Heart right ventricle (tissue), 16 donors: Measurements from ENCODE around the gene PLEKHG5. TPM values are rescaled to one million over a fixed set of nuclear protein-coding genes. Genes with fewer than 3 reads are reported as not detected.

Source experiments
- ATAC-seq, 8 donors: fragments of 200-7000 bp; cut with Tn5 transposase; one replicate each; pipeline ENCODE4 v1.9.1; 2020; ENCODE audit warnings: mild to moderate bottlenecking in 8 of 8, moderate library complexity in 8 of 8, moderate number of reproducible peaks in 1 of 8
- DNase-seq, 2 donors: peaks; one replicate each; pipeline ENCODE4 v3.0.0-alpha.2; 2020
- H3K27ac ChIP-seq, 10 donors: fragments of 200-600 bp; sonication (generic) in 2 of 10; one replicate each; pipeline versions ENCODE4 v1.5.0 to v1.8.0; 2020 to 2022; ENCODE audit warnings: mild to moderate bottlenecking in 3 of 10
- H3K27me3 ChIP-seq, 7 donors: fragments of 200-600 bp; one replicate each; pipeline ENCODE4 v1.8.0; 2021 to 2022; ENCODE audit warnings: mild to moderate bottlenecking in 2 of 7
- H3K36me3 ChIP-seq, 9 donors: fragments of 200-600 bp; sonication (generic) in 1 of 9; one replicate each; pipeline versions ENCODE4 v1.5.0 to v1.8.0; 2020 to 2022; ENCODE audit warnings: mild to moderate bottlenecking in 2 of 9
- H3K4me1 ChIP-seq, 9 donors: fragments of 200-600 bp; sonication (generic) in 1 of 9; one replicate each; pipeline versions ENCODE4 v1.5.0 to v1.8.0; 2020 to 2022; ENCODE audit warnings: mild to moderate bottlenecking in 4 of 9
- H3K4me3 ChIP-seq, 10 donors: fragments of 200-600 bp; sonication (generic) in 2 of 10; one replicate each; pipeline versions ENCODE4 v1.5.0 to v1.8.0; 2020 to 2022; ENCODE audit warnings: mild to moderate bottlenecking in 7 of 10, moderate library complexity in 2 of 10
- H3K9me3 ChIP-seq, 11 donors: fragments of 200-600 bp in 10 of 11; sonication (generic) in 2 of 11; one replicate each; pipeline versions ENCODE4 v1.5.0 to v1.8.0; 2013 to 2022; ENCODE audit warnings: mild to moderate bottlenecking in 2 of 11, control low read depth in 1 of 11, moderate library complexity in 1 of 11
- WGBS, 2 donors: extraction: QIAGEN DNeasy Blood & Tissue Kit; methylation state at CpG; one replicate each; pipeline ENCODE4 v1.1.7; 2013; ENCODE audit warnings: inconsistent platforms in 1 of 2; 5-methylcytosine and 5-hydroxymethylcytosine counted together
- intact Hi-C, 10 donors: fragments of 100-400 bp; cut with DNase I; formaldehyde crosslinking; loops; one replicate each; pipeline versions ENCODE4 v1.11.1 to v1.14.2; 2022
- polyA plus RNA-seq, 2 donors: library from polyadenylated mRNA; stranded (reverse); fragments of 200-250 nt; gene quantifications; one replicate each; pipeline ENCODE4 v1.2.3, GENCODE V29; 2013
- total RNA-seq, 10 donors: library from RNA; stranded (reverse); fragmentation: NEBNext Ultra II Directional in 3 of 10; extraction: Animal tissue kit (Norgen Biotek cat#: 25700) in 3 of 10; gene quantifications; one replicate each; pipeline versions ENCODE4 v1.2.1 to v1.2.4, GENCODE V29; 2021 to 2023
- TF ChIP-seq, protein P1 (sequence below), 9 donors: fragments of 200-600 bp; sonication (generic) in 2 of 9; IDR thresholded peaks; one replicate each; pipeline versions ENCODE4 v1.5.0 to v1.8.0; 2021 to 2022; ENCODE audit warnings: antibody characterized with exemption in 9 of 9, mild to moderate bottlenecking in 5 of 9, moderate library complexity in 1 of 9
- donor health status: Arrhythmogenic right ventricular cardiomyopathy.
- donor health status: ischemic (EF 13 %, LVEDD 7.1; RV severe dilation, severe dysfunction).
- donor health status: healthy with polysubstance abuse.
- donor health status: DM: no; HTN: yes; CAD: no.
- donor health status: DM: no; HTN: no; CAD: no.
- donor health status: ischemic (EF 25% LVEDD 6.9; RV normal size, moderate dysfunction).
- donor health status: ischemic (EF 25% LVEDD 5.7; RV mildly dilated, moderate dysfunction).
- donor health status: healthy.
- donor health status: DM: yes; HTN: yes; CAD: no.
- donor health status: Ischemic cardiomyopathy.
- donor health status: ischemic (EF 35%, LVEDD 5.7; RV mildly dilated, moderate dysfunction).
- donor health status: nonischemic (EF 11% LVEDD 7.7; RV severe dilation, severe dysfunction).
- donor health status: DM: yes; HTN: yes; CAD: no.
- donor health status: PGD.
- donor health status: ischemic (EF 29% LVEDD 5.4; RV normal size, mild dysfunction).
- donor health status: nonischemic (EF 23%, LVEDD 6.1; RV moderate dilation, normal function).

Gene PLEKHG5
- total and polyA plus RNA-seq, 12 donors, result 6.6 to 28.7 (median 15.3) TPM

DNA sequence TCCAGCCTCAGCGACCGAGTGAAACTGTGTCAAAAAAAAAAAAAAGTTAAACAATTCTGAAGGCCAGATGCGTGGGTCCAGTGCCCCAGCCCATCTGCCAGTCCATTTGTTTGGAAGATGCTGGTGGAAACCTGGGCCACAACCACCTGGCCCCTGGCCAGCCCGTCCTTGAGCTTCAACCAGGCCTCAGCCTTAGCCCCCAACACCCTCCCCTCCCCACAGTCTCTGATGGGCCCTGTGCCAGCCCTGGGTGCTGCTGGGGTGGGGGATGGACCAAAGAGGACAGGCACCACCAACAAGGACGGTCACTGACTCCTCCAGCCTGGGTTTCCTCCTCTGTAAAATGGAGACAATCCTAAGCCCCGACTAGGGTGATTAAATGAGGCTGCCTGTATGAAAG is 19.6 kb upstream of the PLEKHG5 start:
- 85 to 91% methylated on average over 6 of the region's 6 CpGs for WGBS, 2 donors

GRCh38 chr1:6510493-6510892 is 19.0 kb upstream of the PLEKHG5 start:
- H3K4me3 ChIP-seq, result no peak overlapping the region
- H3K27ac ChIP-seq, result no peak overlapping the region
- 78 to 83% methylated on average over 6 of the region's 6 CpGs for WGBS, 2 donors
- no peak for ATAC-seq
- no peak for DNase-seq
- H3K27me3 ChIP-seq, result no peaks in the 10 kb centered on the region
- intact Hi-C loops, result no loop called here
- H3K9me3 ChIP-seq, result no peaks in the 10 kb centered on the region
- H3K36me3 ChIP-seq, result no peaks in the 10 kb centered on the region
- TF ChIP-seq, protein P1, sequence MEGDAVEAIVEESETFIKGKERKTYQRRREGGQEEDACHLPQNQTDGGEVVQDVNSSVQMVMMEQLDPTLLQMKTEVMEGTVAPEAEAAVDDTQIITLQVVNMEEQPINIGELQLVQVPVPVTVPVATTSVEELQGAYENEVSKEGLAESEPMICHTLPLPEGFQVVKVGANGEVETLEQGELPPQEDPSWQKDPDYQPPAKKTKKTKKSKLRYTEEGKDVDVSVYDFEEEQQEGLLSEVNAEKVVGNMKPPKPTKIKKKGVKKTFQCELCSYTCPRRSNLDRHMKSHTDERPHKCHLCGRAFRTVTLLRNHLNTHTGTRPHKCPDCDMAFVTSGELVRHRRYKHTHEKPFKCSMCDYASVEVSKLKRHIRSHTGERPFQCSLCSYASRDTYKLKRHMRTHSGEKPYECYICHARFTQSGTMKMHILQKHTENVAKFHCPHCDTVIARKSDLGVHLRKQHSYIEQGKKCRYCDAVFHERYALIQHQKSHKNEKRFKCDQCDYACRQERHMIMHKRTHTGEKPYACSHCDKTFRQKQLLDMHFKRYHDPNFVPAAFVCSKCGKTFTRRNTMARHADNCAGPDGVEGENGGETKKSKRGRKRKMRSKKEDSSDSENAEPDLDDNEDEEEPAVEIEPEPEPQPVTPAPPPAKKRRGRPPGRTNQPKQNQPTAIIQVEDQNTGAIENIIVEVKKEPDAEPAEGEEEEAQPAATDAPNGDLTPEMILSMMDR (IDR thresholded peaks at IDR 0.05), result no peak
- H3K4me1 ChIP-seq, result peaks cover 0 to 25% (median 0%) of the 10 kb centered on the region in 9 donors

More for the DNA sequence above, 19.6 kb upstream of the PLEKHG5 start:
- H3K36me3 ChIP-seq, result no peaks in the 10 kb centered on the region
- DNase-seq (no peak), ATAC-seq (no peak)
- TF ChIP-seq, protein P1 (IDR thresholded peaks at IDR 0.05), result no peak
- intact Hi-C loops, result no loop called here
- H3K27me3 ChIP-seq, result no peaks in the 10 kb centered on the region
- H3K4me1 ChIP-seq, result peaks cover 0 to 25% (median 0%) of the 10 kb centered on the region in 9 donors
- no peak overlapping the region for H3K27ac ChIP-seq
- no peaks in the 10 kb centered on the region for H3K9me3 ChIP-seq
- H3K4me3 ChIP-seq, result no peak overlapping the region

DNA sequence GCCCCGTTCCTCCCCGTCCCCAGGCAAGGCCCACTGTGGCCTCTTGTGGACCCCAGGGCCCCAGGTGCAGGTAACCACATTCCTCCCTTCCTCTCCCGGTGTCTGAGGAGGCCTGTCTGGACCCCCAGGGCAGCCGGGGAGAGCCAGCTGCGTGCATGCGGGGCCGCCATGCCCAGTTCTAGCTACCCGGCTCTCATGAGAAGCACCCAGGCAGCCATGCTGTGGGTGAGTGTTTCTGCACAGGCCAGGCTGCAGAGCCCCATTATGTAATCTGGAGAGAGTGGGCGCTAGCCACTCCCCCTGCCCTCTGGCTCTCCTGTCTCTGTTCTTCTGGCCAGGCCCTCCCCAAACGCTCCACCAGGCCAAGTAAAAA is 18.4 kb upstream of the PLEKHG5 start:
- WGBS, 2 donors, result 84% methylated on average over 10 of the region's 10 CpGs

DNA sequence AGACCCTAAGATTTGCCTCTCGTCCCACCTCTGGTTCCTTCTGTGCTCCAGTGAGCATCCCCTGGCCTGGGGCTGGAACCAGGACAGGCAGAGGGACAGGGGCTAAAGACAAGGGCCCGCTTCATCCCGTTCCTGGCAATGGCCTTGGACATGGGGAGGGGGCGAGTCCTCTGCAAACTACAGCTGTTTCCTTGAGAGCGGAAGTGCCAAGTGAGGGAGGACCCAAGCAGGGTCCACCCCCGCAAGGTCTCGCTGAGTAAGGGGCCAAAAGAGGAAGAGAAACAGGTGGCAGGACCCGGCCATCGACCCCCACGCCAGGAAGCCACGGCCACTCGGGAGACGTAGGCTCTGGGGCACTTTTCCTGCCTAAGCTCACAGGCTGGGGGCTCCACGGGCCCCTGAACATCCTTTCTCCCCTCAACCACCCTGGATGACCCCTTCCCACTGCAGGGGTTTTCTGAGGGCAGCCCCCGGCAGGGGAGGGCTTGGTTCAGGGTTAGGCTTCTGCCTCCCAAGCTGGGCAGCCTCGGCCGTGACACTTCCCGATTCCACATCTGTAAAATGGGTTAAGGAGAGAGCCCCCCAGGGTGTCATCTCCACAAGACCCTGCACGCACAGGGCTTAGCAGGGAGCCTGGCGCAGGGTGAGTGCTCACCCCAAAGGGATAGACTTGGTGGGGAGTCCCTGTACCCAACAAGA is 17.9 kb upstream of the PLEKHG5 start:
- Histone ChIP-seq H3K4me3 (no peak overlapping the region), H3K27me3 (no peaks in the 10 kb centered on the region), H3K9me3 (no peaks in the 10 kb centered on the region), H3K27ac (peak overlapping the region in 2 of 10 donors; percentile 15 to 37), H3K4me1 (peaks cover 0 to 25% (median 0%) of the 10 kb centered on the region in 9 donors), H3K36me3 (no peaks in the 10 kb centered on the region)
- TF ChIP-seq, protein P1 (IDR thresholded peaks at IDR 0.05), result no peak
- WGBS, 2 donors, result 64 to 65% methylated on average over 20 of the region's 20 CpGs
- intact Hi-C loops, result no loop called here
- ATAC-seq (peak in 3 of 8 donors; percentile 25 to 30 (median 26)), DNase-seq (no peak)

More for the DNA sequence above, 18.4 kb upstream of the PLEKHG5 start:
- intact Hi-C loops, result no loop called here
- no peak overlapping the region for H3K4me3 ChIP-seq
- DNase-seq (no peak), ATAC-seq (peak in 7 of 8 donors; percentile 16 to 64 (median 53))
- H3K4me1 ChIP-seq, result peaks cover 0 to 25% (median 0%) of the 10 kb centered on the region in 9 donors
- no peaks in the 10 kb centered on the region for H3K9me3 ChIP-seq
- TF ChIP-seq, protein P1 (IDR thresholded peaks at IDR 0.05), result no peak
- peak overlapping the region in 1 of 10 donors; percentile 15 for H3K27ac ChIP-seq
- H3K36me3 ChIP-seq, result no peaks in the 10 kb centered on the region
- no peaks in the 10 kb centered on the region for H3K27me3 ChIP-seq
